ENCODE results near the gene GTF3C2. TPM values are rescaled to one million over a fixed set of nuclear protein-coding genes. Genes with fewer than 3 reads are reported as not detected.

GTF3C2 gene
- total RNA-seq, 6 donors from 2014 or later, result 43.9 to 104 (median 48.9) TPM

DNA sequence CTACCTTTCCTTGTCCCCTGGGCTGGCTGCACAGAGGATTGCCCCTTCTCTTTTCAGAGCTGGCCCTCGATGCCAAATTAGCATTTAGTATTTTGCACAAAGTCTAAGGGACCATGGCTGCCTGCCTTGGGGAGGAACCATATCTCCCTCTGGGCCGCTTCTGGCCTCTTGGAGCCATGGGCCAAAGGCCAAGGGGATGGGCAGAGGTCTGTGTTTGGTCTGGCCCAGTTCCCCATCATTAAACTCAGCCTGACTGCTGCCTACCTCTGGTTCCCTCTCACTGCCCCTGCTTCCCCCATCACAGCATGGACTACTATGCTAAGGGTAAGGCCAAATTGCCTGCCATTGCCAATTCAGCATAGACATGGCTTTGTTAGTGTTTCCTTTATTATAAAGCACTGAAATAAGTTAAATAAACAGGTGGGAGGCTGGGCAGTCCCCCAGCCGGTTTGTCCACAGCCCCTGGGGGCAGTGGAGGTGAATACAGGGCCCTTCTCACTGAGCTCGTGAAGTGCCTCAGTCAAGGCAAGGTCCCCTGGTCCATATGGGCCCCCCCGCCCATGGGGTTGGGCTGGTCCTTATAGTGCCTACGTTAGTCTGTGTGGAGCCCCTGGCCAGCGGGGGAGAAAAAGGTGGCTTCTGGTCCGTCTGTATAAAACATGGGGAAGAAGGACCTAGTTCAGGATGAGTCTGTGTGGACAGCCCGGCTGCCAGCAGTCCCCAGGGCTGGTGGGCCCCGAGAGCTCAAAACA is 20.5 kb upstream of the GTF3C2 start:
- TF ChIP-seq, protein P1, sequence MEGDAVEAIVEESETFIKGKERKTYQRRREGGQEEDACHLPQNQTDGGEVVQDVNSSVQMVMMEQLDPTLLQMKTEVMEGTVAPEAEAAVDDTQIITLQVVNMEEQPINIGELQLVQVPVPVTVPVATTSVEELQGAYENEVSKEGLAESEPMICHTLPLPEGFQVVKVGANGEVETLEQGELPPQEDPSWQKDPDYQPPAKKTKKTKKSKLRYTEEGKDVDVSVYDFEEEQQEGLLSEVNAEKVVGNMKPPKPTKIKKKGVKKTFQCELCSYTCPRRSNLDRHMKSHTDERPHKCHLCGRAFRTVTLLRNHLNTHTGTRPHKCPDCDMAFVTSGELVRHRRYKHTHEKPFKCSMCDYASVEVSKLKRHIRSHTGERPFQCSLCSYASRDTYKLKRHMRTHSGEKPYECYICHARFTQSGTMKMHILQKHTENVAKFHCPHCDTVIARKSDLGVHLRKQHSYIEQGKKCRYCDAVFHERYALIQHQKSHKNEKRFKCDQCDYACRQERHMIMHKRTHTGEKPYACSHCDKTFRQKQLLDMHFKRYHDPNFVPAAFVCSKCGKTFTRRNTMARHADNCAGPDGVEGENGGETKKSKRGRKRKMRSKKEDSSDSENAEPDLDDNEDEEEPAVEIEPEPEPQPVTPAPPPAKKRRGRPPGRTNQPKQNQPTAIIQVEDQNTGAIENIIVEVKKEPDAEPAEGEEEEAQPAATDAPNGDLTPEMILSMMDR (IDR thresholded peaks at IDR 0.05), result no peak
- ATAC-seq (ENCODE audit: low FRiP score in 2 of 2) (no peak), DNase-seq (no peak)
- no peaks in the 10 kb centered on the region for H3K27me3 ChIP-seq
- H3K27ac ChIP-seq, result no peak overlapping the region
- H3K36me3 ChIP-seq, result peaks cover 37 to 75% (median 59%) of the 10 kb centered on the region in 4 donors
- WGBS, 2 donors, result 66 to 75% methylated on average over 10 of the region's 10 CpGs
- H3K4me1 ChIP-seq, result peaks cover 23 to 51% (median 31%) of the 10 kb centered on the region in 4 donors
- no peak overlapping the region for H3K4me3 ChIP-seq
- no peaks in the 10 kb centered on the region for H3K9me3 ChIP-seq

DNA sequence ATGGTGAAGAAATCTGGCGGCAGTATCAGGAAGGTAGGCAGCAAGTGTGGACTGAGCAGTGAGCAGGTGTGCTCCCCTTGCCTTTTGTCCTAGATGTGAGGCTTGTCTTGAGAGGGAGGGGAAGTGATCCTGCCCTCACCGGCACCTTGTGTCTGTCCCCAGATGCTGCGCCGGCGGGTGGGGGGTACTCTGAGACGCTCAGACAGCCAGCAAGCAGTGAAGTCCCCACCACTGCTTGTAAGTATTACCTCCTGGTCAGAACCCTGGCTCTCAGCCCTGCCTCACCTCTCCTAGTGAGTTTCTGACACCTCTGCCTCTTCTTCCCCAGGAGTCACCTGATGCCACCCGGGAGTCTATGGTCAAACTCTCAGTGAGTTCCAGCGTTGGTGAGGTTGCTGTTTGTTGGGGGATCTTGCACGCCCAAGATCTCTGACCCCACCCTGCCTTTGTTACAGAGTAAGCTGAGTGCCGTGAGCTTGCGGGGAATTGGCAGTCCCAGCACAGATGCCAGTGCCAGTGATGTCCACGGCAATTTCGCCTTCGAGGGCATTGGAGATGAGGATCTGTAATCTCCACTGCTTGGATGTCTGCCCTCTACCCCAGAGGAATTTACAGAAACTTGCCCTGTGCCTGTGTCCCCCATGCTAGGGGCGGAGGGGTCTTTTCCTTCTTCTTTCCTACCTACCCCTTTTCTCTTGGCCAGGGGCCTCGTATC is 19.7 kb upstream of the GTF3C2 start:
- TF ChIP-seq, protein P1 (IDR thresholded peaks at IDR 0.05), result no peak
- TF ChIP-seq EP300 (IDR thresholded peaks at IDR 0.05) (no peak), POLR2A (IDR thresholded peaks at IDR 0.05) (no peak), POLR2AphosphoS5 (IDR thresholded peaks at IDR 0.05) (no peak)
- Histone ChIP-seq H3K27ac (no peak overlapping the region), H3K27me3 (no peaks in the 10 kb centered on the region), H3K9me3 (no peaks in the 10 kb centered on the region), H3K4me1 (peaks cover 30 to 57% (median 36%) of the 10 kb centered on the region in 4 donors), H3K36me3 (peaks cover 37 to 68% (median 59%) of the 10 kb centered on the region in 4 donors), H3K4me3 (no peak overlapping the region)
- ATAC-seq (ENCODE audit: low FRiP score in 2 of 2) (no peak), DNase-seq (peak in 1 of 2 donors; percentile 47)
- 83 to 91% methylated on average over 8 to 15 of the region's 16 CpGs for WGBS, 2 donors

DNA sequence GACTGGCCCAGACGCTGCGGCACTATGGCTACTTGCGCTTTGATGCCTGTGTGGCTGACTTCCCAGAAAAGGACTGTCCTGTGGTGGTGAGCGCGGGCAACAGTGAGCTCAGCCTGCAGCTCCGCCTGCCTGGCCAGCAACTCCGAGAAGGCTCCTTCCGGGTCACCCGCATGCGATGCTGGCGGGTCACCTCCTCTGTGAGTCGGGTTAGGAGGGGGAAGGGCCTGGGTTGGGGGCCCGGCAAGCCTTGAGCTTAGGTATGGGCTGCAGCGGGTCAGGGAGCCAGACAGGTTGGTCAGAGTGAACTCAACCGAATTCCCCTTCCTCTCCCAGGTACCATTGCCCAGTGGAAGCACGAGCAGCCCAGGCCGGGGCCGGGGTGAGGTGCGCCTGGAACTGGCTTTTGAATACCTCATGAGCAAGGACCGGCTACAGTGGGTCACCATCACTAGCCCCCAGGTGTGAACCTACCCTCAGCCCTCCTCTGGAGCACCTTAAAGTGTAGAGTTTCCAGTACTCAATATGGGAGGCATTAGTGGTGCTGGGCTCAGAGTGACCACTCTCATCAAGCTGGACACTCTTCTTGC is 19.0 kb upstream of the GTF3C2 start:
- Histone ChIP-seq H3K4me3 (no peak overlapping the region), H3K4me1 (peaks cover 29 to 56% (median 36%) of the 10 kb centered on the region in 4 donors), H3K36me3 (peaks cover 37 to 67% (median 59%) of the 10 kb centered on the region in 4 donors), H3K27ac (no peak overlapping the region), H3K9me3 (no peaks in the 10 kb centered on the region), H3K27me3 (no peaks in the 10 kb centered on the region)
- no peak for TF ChIP-seq EP300 (IDR thresholded peaks at IDR 0.05)
- no peak for TF ChIP-seq POLR2AphosphoS5 (IDR thresholded peaks at IDR 0.05)
- TF ChIP-seq POLR2A (IDR thresholded peaks at IDR 0.05), result no peak
- TF ChIP-seq, protein P1 (IDR thresholded peaks at IDR 0.05), result no peak
- 96 to 99% methylated on average over 6 to 20 of the region's 20 CpGs for WGBS, 2 donors
- ATAC-seq (ENCODE audit: low FRiP score in 2 of 2) (no peak), DNase-seq (peak in 1 of 2 donors; percentile 72)

DNA sequence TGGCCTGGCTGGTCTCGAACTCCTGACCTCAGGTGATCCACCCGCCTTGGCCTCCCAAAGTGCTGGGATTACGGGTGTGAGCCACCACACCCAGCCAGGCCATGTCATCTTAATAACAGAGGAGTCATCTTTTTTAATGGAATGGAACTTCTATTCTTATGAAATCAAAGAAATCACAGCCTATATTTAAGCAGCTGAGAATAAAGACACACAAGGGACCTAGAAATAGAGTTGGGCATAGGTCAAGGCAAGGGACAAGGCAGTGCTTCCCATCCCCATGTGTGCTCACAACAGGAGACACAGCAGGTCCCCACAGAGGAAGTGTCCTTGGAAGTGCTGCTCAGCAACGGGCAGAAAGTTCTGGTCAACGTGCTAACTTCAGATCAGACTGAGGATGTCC is 17.0 kb upstream of the GTF3C2 start:
- ATAC-seq (ENCODE audit: low FRiP score in 2 of 2) (no peak), DNase-seq (no peak)
- Histone ChIP-seq H3K27me3 (no peaks in the 10 kb centered on the region), H3K27ac (no peak overlapping the region), H3K36me3 (peaks cover 37 to 66% (median 58%) of the 10 kb centered on the region in 4 donors), H3K4me1 (peaks cover 26 to 52% (median 34%) of the 10 kb centered on the region in 4 donors), H3K4me3 (no peak overlapping the region), H3K9me3 (no peaks in the 10 kb centered on the region)
- TF ChIP-seq POLR2A (IDR thresholded peaks at IDR 0.05) (no peak), EP300 (IDR thresholded peaks at IDR 0.05) (no peak), POLR2AphosphoS5 (IDR thresholded peaks at IDR 0.05) (no peak)
- TF ChIP-seq, protein P1 (IDR thresholded peaks at IDR 0.05), result no peak
- WGBS, 2 donors, result 86 to 91% methylated on average over 5 of the region's 5 CpGs
